Measurements from ENCODE around the gene CATSPERZ. TPM values are rescaled to one million over a fixed set of nuclear protein-coding genes. Genes with fewer than 3 reads are reported as not detected.

CATSPERZ gene
- total and polyA plus RNA-seq, 2 of the 8 experiments (the other 6 are each of a cell fraction or from before 2014, with no cell fraction given), result 0.77 TPM; not detected in 1

DNA sequence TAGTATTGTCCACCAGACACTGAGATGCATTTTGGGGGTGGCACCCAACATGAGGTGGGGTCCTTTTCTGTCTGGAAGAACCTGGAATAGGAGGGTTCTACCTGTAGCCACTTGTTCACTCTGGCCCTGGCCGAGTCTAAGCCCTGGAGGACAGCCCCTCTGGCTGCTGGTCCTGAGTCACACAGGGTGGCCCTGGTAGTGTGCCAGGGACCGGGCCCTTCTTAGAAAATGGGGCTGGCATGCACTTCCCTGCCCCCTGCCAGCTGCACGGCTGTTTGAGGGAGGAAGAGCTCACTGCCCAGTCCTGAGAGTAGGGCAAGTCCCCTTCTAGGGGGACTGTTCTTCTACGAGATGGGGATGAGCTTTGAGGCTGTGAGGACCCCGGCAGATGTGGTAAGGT is 46.7 kb upstream of the CATSPERZ start:
- Histone ChIP-seq H3K4ac (replicated peaks; ENCODE audit: insufficient read length, low read depth, low read length) (no peak overlapping the region), H3K18ac (ENCODE audit: extremely low read depth, low read length) (no peak overlapping the region), H3K79me1 (ENCODE audit: low read depth, low read length) (peaks cover 2% of the 10 kb centered on the region; the same call in 1 of the 2 replicates), H3K14ac (ENCODE audit: insufficient read length) (no peak overlapping the region), H4K20me1 (replicated peaks in 1 of 2; ENCODE audit: control insufficient read depth in 1 of 2, insufficient read depth in 2 of 2, low read length in 2 of 2) (peaks cover 9 to 22% of the 10 kb centered on the region in 2 experiments), H3K56ac (replicated peaks; ENCODE audit: insufficient read length, low read depth, low read length) (no peak overlapping the region), H3K27me3 (replicated peaks in 1 of 4; ENCODE audit: control insufficient read depth in 3 of 4, extremely low read depth in 1 of 4, insufficient read depth in 3 of 4, low read length in 3 of 4) (no peaks in the 10 kb centered on the region), H2BK15ac (ENCODE audit: low read length) (no peak overlapping the region), H2AK5ac (ENCODE audit: low read depth, low read length) (0 out of 2 replicates have a peak overlapping the region, but pooled peaks have one; percentile 54), H2BK20ac (ENCODE audit: low read length) (no peak overlapping the region; the same call in 1 of the 2 replicates), H2AFZ (ENCODE audit: low read length) (no peak overlapping the region), H2BK120ac (replicated peaks; ENCODE audit: low read depth, low read length) (no peak overlapping the region), H3K36me3 (ENCODE audit: control insufficient read depth in 2 of 4, insufficient read depth in 4 of 4, low read length in 3 of 4) (peaks cover 9 to 35% (median 18%) of the 10 kb centered on the region in 4 experiments), H3K9me3 (ENCODE audit: insufficient read depth in 2 of 2, low read depth in 1 of 2, low read length in 1 of 2) (no peaks in the 10 kb centered on the region), H3K4me1 (replicated peaks in 1 of 4; ENCODE audit: control insufficient read depth in 3 of 4, insufficient read depth in 4 of 4, low read length in 3 of 4) (peaks cover 0 to 31% (median 26%) of the 10 kb centered on the region in 4 experiments; a peak in 6 of 7 replicates), H2BK5ac (ENCODE audit: low read depth, low read length) (no peak overlapping the region), H3K27ac (ENCODE audit: low read depth, low read length) (no peak overlapping the region), H3K23ac (ENCODE audit: insufficient read length) (no peak overlapping the region), H4K5ac (ENCODE audit: insufficient read length, low read depth, low read length) (no peak overlapping the region), H3K4me2 (ENCODE audit: insufficient read depth in 1 of 2, low read depth in 2 of 2, low read length in 2 of 2) (peak overlapping the region in 1 of 2 experiments; percentile 73; a peak in 2 of 4 replicates), H3K4me3 (ENCODE audit: extremely low read depth in 1 of 4, insufficient read depth in 2 of 4, low read depth in 3 of 4, low read length in 4 of 4) (no peak overlapping the region; a peak in 1 of 8 replicates), H3K79me2 (ENCODE audit: control insufficient read depth in 1 of 2, insufficient read depth in 2 of 2, low read length in 2 of 2) (peaks cover 0 to 23% of the 10 kb centered on the region in 2 experiments; a peak in 1 of 4 replicates), H3K9ac (replicated peaks in 1 of 4; ENCODE audit: extremely low read depth in 1 of 4, low read depth in 3 of 4, low read length in 3 of 4) (no peak overlapping the region), H3K23me2 (ENCODE audit: low read depth, low read length) (peaks cover 10% of the 10 kb centered on the region; the same call in 1 of the 2 replicates), H4K91ac (replicated peaks; ENCODE audit: insufficient read length, low read length) (no peak overlapping the region), H4K8ac (ENCODE audit: extremely low read depth, insufficient read depth, low read length) (no peak overlapping the region), H2BK12ac (ENCODE audit: low read depth, low read length) (0 out of 2 replicates have a peak overlapping the region, but pooled peaks have one; percentile 60)
- WGBS, 2 experiments (ENCODE audit: extremely low coverage in 1 of 2, insufficient coverage in 1 of 2, insufficient read length in 1 of 2, insufficient replicate concordance in 2 of 2, low coverage in 1 of 2, low lambda C conversion rate in 2 of 2, missing lambda C conversion rate in 1 of 2), result 88% methylated on average over 5 of the region's 5 CpGs; no CpG with 5 or more reads in 1 of the 2 experiments
- DNase-seq (ENCODE audit: low read depth in 1 of 2, low spot score in 2 of 2) (no peak), FAIRE-seq (no peak)
- ChIA-PET POLR2A (ENCODE audit: partially characterized antibody) (interaction anchor here (0.7 to 7.1 kb wide), 3 partner anchors 9 to 13 kb away, joined by 3 to 101 read pairs (median 36); partner anchors contain the start of genes FKBP2 and PPP1R14B), CTCF (ENCODE audit: partially characterized antibody) (interaction anchor here (0.8 to 5.9 kb wide), 7 partner anchors 11 to 102 kb away, joined by 3 to 62 read pairs (median 4); no protein-coding TSS in a partner anchor)
- TF ChIP-seq, protein P1, sequence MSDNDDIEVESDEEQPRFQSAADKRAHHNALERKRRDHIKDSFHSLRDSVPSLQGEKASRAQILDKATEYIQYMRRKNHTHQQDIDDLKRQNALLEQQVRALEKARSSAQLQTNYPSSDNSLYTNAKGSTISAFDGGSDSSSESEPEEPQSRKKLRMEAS (IDR thresholded peaks at IDR 0.05), result no peak
- TF ChIP-seq RFX5 (IDR thresholded peaks at IDR 0.05; ENCODE audit: borderline replicate concordance, low read depth, low read length), result no peak
- TF ChIP-seq EP300 (IDR thresholded peaks at IDR 0.05; ENCODE audit: borderline replicate concordance in 1 of 2, low read depth in 2 of 2, low read length in 2 of 2), result no peak
- TF ChIP-seq HDAC2 (IDR thresholded peaks at IDR 0.05; ENCODE audit: borderline replicate concordance in 1 of 2, low read depth in 2 of 2, low read length in 2 of 2), result no peak
- TF ChIP-seq HDAC6 (IDR thresholded peaks at IDR 0.05; ENCODE audit: low read depth, low read length), result no peak
- TF ChIP-seq YY1 (IDR thresholded peaks at IDR 0.05; ENCODE audit: low read depth, low read length), result no peak
- no peak for TF ChIP-seq RXRA (IDR thresholded peaks at IDR 0.05; ENCODE audit: insufficient read depth, low read depth, low read length)
- no peak for TF ChIP-seq POU5F1 (IDR thresholded peaks at IDR 0.05; ENCODE audit: low read depth, low read length)
- no peak for TF ChIP-seq TAF7 (optimal IDR thresholded peaks at IDR 0.05; ENCODE audit: borderline replicate concordance, low read depth, low read length)
- no peak for TF ChIP-seq TAF1 (IDR thresholded peaks at IDR 0.05; ENCODE audit: low read depth, low read length)
- no peak for TF ChIP-seq BACH1 (IDR thresholded peaks at IDR 0.05; ENCODE audit: low read length)
- no peak for TF ChIP-seq CBX5 (IDR thresholded peaks at IDR 0.05; ENCODE audit: low read depth, low read length)
- no peak for TF ChIP-seq TBP (IDR thresholded peaks at IDR 0.05; ENCODE audit: low read depth, low read length)
